GM23338 (cell line): ENCODE data around the gene IRF3. TPM values are rescaled to one million over a fixed set of nuclear protein-coding genes. Genes with fewer than 3 reads are reported as not detected.
A peak's percentile ranks its signal among the peaks of the same experiment; 100 is the strongest.

Experiments used
- ATAC-seq: fragments of 200-7000 bp; cut with Tn5 transposase; 3 replicates; pipeline ENCODE4 v1.9.1; 2020
- DNase-seq: peaks from one replicate; pipeline ENCODE4 v3.0.0-alpha.2; 2015; ENCODE audit warnings: low spot score
- H2AFZ ChIP-seq: fragments of 200-600 bp; sonication (generic); 2 replicates; pipeline ENCODE4 v1.8.0; 2016; ENCODE audit warnings: antibody characterized with exemption, mild to moderate bottlenecking, moderate library complexity
- H3F3A ChIP-seq: fragments of 200-600 bp; sonication (generic); replicated peaks from 2 replicates; pipeline ENCODE4 v1.8.0; 2017; ENCODE audit warnings: antibody characterized with exemption, mixed run types, low read depth
- H3K27ac ChIP-seq: fragments of 200-600 bp; sonication (generic); 2 replicates; pipeline ENCODE4 v1.6.1; 2016; ENCODE audit warnings: low read depth
- H3K27me3 ChIP-seq: fragments of 200-600 bp; sonication (generic); 2 replicates; pipeline ENCODE4 v1.8.0; 2016; ENCODE audit warnings: mild to moderate bottlenecking, mixed run types, moderate library complexity; ENCODE audit not compliant: insufficient read depth
- H3K36me3 ChIP-seq: fragments of 200-600 bp; sonication (generic); 2 replicates; pipeline ENCODE4 v1.8.0; 2016; ENCODE audit warnings: mild to moderate bottlenecking; ENCODE audit not compliant: insufficient read depth
- H3K4me1 ChIP-seq: fragments of 200-600 bp; sonication (generic); 2 replicates; pipeline ENCODE4 v1.8.0; 2016; ENCODE audit warnings: mild to moderate bottlenecking, moderate library complexity; ENCODE audit not compliant: insufficient read depth
- H3K4me2 ChIP-seq: fragments of 200-600 bp; sonication (generic); 2 replicates; pipeline ENCODE4 v1.7.1; 2017; ENCODE audit warnings: mixed run types
- H3K4me3 ChIP-seq: fragments of 200-600 bp; sonication (generic); 2 replicates; pipeline ENCODE4 v1.6.1; 2016; ENCODE audit warnings: mixed run types
- H3K79me2 ChIP-seq: fragments of 200-600 bp; sonication (generic); replicated peaks from 2 replicates; pipeline ENCODE4 v1.8.0; 2017; ENCODE audit warnings: mild to moderate bottlenecking; ENCODE audit not compliant: insufficient read depth
- H3K9me2 ChIP-seq: fragments of 200-600 bp; sonication (generic); 2 replicates; pipeline ENCODE4 v1.8.0; 2017; ENCODE audit not compliant: insufficient read depth
- H4K20me1 ChIP-seq: fragments of 200-600 bp; sonication (generic); replicated peaks from 2 replicates; pipeline ENCODE4 v1.8.0; 2017; ENCODE audit warnings: mild to moderate bottlenecking; ENCODE audit not compliant: insufficient read depth
- H3K27ac Mint-ChIP-seq: 2 replicates; pipeline ENCODE4 v1.8.0; 2020; ENCODE audit warnings: inconsistent platforms, mild to moderate bottlenecking, moderate library complexity, mixed read lengths
- H3K27me3 Mint-ChIP-seq: 3 replicates; pipeline ENCODE4 v1.8.0; 2022; ENCODE audit warnings: low read depth, mild to moderate bottlenecking, moderate library complexity, mixed read lengths, inconsistent platforms; ENCODE audit not compliant: insufficient read depth, poor library complexity
- H3K36me3 Mint-ChIP-seq: 3 replicates; pipeline ENCODE4 v1.8.0; 2021; ENCODE audit warnings: low read depth, mild to moderate bottlenecking, inconsistent platforms, moderate library complexity, mixed read lengths
- H3K4me1 Mint-ChIP-seq: 3 replicates; pipeline ENCODE4 v1.8.0; 2020; ENCODE audit warnings: mild to moderate bottlenecking, inconsistent platforms, mixed read lengths
- H3K4me3 Mint-ChIP-seq: 3 replicates; pipeline ENCODE4 v1.8.0; 2021; ENCODE audit warnings: moderate library complexity, mild to moderate bottlenecking, inconsistent platforms, mixed read lengths
- H3K9me3 Mint-ChIP-seq: 3 replicates; pipeline ENCODE4 v1.8.0; 2020; ENCODE audit warnings: moderate library complexity, mild to moderate bottlenecking, inconsistent platforms, mixed read lengths
- EZH2phosphoT487 ChIP-seq: fragments of 200-600 bp; sonication (generic); IDR thresholded peaks from one replicate; pipeline ENCODE4 v1.8.1; 2018; ENCODE audit warnings: antibody characterized with exemption; ENCODE audit not compliant: unreplicated experiment
- JUNB ChIP-seq: IDR thresholded peaks from one replicate; pipeline ENCODE4 v1.6.1; 2016; ENCODE audit warnings: antibody characterized with exemption; ENCODE audit not compliant: unreplicated experiment
- POLR2AphosphoS5 ChIP-seq: IDR thresholded peaks from 2 replicates; pipeline ENCODE4 v1.6.1; 2016; ENCODE audit warnings: antibody characterized with exemption, low read depth
- ZNF114 ChIP-seq: fragments of 250-450 bp; sonication (Bioruptor Pico); IDR thresholded peaks from 2 replicates; pipeline ENCODE4 v1.5.0; 2020; ENCODE audit warnings: mild to moderate bottlenecking, moderate library complexity
- polyA plus RNA-seq: library from polyadenylated mRNA; unstranded; fragments of >200 nt; fragmentation: Nextera tagmentation; extraction: Ambion mirVana; gene quantifications from 2 replicates; pipeline ENCODE4 v1.2.1, GENCODE V29; 2016
- total RNA-seq: library from RNA; depleted of rRNA; stranded (reverse); fragments of >200 nt; shearing (Covaris generic); gene quantifications from 2 replicates; pipeline ENCODE4 v1.2.3, GENCODE V29; 2014
- TF ChIP-seq, protein P1 (sequence below): IDR thresholded peaks from one replicate; pipeline ENCODE4 v1.6.1; 2018; ENCODE audit warnings: antibody characterized with exemption; ENCODE audit not compliant: unreplicated experiment
- TF ChIP-seq, protein P2 (sequence below): IDR thresholded peaks from 2 replicates; pipeline ENCODE4 v1.6.1; 2016; ENCODE audit warnings: antibody characterized with exemption

Gene IRF3
- total and polyA plus RNA-seq, 2 experiments from 2014 or later: 57.4 to 164 TPM

DNA sequence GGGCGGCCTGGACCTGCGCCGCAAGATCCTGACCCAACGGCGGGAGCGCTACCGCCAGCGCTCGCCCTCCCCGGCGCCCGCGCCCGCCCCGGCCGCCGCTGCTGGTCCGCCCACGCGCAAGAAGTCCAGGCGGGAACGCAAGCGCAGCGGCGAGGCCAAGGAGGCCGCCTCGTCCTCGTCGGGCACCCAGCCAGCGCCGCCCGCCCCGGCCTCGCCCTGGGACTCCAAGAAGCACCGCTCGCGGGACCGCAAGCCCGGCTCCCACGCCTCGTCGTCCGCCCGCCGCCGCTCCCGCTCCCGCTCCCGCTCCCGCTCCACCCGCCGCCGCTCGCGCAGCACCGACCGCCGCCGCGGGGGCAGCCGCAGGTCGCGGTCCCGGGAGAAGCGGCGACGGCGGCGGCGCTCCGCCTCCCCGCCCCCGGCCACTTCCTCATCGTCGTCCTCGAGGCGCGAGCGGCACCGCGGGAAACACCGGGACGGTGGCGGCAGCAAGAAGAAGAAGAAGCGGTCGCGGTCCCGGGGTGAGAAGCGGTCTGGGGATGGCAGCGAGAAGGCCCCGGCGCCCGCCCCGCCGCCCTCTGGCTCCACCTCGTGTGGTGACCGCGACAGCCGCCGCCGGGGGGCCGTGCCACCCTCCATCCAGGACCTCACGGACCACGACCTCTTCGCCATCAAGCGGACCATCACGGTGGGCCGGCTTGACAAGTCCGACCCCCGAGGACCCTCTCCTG lies 13.7 kb downstream of the IRF3 start:
- Mint-ChIP-seq H3K27me3 (peaks cover 6% of the 10 kb centered on the region), H3K9me3 (no peaks in the 10 kb centered on the region), H3K4me3 (no peak overlapping the region), H3K4me1 (peaks cover 7% of the 10 kb centered on the region), H3K36me3 (peaks cover 55% of the 10 kb centered on the region), H3K27ac (no peak overlapping the region)
- Histone ChIP-seq H4K20me1 (no peaks in the 10 kb centered on the region; the same call in none of the 2 replicates), H3K4me2 (no peak overlapping the region), H3F3A (no peaks in the 10 kb centered on the region; the same call in 1 of the 2 replicates), H2AFZ (no peak overlapping the region), H3K36me3 (peaks cover 13% of the 10 kb centered on the region), H3K4me3 (no peak overlapping the region), H3K27me3 (no peaks in the 10 kb centered on the region), H3K9me2 (no peaks in the 10 kb centered on the region), H3K79me2 (no peaks in the 10 kb centered on the region), H3K27ac (no peak overlapping the region), H3K4me1 (no peaks in the 10 kb centered on the region)
- TF ChIP-seq ZNF114 (CRISPR knock-in tag): no peak
- TF ChIP-seq EZH2phosphoT487: no peak
- ATAC-seq: no peak; the same call in 2 of the 3 replicates
- DNase-seq: peak; percentile 31

DNA sequence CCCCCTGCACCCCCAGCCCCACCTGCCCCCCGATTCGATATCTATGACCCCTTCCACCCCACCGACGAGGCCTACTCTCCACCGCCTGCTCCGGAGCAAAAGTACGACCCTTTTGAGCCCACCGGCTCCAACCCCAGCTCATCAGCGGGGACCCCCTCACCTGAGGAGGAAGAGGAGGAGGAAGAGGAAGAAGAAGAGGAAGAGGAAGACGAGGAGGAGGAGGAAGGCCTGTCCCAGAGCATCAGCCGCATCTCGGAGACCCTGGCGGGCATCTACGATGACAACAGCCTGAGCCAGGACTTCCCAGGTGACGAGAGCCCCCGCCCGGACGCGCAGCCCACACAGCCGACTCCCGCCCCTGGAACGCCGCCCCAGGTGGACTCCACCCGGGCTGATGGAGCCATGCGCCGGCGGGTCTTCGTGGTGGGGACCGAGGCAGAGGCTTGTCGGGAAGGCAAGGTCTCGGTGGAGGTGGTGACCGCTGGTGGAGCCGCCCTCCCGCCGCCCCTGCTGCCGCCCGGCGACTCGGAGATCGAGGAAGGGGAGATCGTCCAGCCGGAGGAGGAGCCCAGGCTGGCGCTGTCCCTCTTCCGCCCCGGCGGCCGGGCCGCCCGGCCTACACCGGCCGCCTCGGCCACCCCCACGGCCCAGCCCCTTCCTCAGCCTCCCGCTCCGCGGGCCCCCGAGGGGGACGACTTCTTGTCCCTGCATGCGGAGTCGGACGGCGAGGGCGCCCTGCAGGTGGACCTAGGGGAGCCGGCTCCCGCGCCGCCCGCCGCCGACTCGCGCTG lies 14.4 kb downstream of the IRF3 start:
- Mint-ChIP-seq H3K27ac (no peak overlapping the region), H3K9me3 (no peaks in the 10 kb centered on the region), H3K4me1 (no peaks in the 10 kb centered on the region), H3K27me3 (peaks cover 7% of the 10 kb centered on the region), H3K36me3 (peaks cover 55% of the 10 kb centered on the region), H3K4me3 (no peak overlapping the region)
- Histone ChIP-seq H3K36me3 (peaks cover 13% of the 10 kb centered on the region), H3K27me3 (no peaks in the 10 kb centered on the region), H3K79me2 (no peaks in the 10 kb centered on the region), H4K20me1 (no peaks in the 10 kb centered on the region; the same call in none of the 2 replicates), H3K4me3 (no peak overlapping the region), H3K4me1 (no peaks in the 10 kb centered on the region), H3K27ac (no peak overlapping the region), H3K4me2 (no peak overlapping the region), H3K9me2 (no peaks in the 10 kb centered on the region), H2AFZ (no peak overlapping the region), H3F3A (peaks cover 3% of the 10 kb centered on the region; the same call in 1 of the 2 replicates)
- peak; percentile 34 for DNase-seq
- ATAC-seq: peak; percentile 33
- TF ChIP-seq, protein P1, sequence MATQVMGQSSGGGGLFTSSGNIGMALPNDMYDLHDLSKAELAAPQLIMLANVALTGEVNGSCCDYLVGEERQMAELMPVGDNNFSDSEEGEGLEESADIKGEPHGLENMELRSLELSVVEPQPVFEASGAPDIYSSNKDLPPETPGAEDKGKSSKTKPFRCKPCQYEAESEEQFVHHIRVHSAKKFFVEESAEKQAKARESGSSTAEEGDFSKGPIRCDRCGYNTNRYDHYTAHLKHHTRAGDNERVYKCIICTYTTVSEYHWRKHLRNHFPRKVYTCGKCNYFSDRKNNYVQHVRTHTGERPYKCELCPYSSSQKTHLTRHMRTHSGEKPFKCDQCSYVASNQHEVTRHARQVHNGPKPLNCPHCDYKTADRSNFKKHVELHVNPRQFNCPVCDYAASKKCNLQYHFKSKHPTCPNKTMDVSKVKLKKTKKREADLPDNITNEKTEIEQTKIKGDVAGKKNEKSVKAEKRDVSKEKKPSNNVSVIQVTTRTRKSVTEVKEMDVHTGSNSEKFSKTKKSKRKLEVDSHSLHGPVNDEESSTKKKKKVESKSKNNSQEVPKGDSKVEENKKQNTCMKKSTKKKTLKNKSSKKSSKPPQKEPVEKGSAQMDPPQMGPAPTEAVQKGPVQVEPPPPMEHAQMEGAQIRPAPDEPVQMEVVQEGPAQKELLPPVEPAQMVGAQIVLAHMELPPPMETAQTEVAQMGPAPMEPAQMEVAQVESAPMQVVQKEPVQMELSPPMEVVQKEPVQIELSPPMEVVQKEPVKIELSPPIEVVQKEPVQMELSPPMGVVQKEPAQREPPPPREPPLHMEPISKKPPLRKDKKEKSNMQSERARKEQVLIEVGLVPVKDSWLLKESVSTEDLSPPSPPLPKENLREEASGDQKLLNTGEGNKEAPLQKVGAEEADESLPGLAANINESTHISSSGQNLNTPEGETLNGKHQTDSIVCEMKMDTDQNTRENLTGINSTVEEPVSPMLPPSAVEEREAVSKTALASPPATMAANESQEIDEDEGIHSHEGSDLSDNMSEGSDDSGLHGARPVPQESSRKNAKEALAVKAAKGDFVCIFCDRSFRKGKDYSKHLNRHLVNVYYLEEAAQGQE: no peak
- TF ChIP-seq POLR2AphosphoS5 (no peak), JUNB (no peak)
- TF ChIP-seq, protein P2, sequence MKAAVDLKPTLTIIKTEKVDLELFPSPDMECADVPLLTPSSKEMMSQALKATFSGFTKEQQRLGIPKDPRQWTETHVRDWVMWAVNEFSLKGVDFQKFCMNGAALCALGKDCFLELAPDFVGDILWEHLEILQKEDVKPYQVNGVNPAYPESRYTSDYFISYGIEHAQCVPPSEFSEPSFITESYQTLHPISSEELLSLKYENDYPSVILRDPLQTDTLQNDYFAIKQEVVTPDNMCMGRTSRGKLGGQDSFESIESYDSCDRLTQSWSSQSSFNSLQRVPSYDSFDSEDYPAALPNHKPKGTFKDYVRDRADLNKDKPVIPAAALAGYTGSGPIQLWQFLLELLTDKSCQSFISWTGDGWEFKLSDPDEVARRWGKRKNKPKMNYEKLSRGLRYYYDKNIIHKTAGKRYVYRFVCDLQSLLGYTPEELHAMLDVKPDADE: no peak
